ENCODE data around the gene RPL11. TPM values are rescaled to one million over a fixed set of nuclear protein-coding genes. Genes with fewer than 3 reads are reported as not detected.
"Not testable (repeated sequence)": the region's sequence is repeated elsewhere in the genome, so short reads cannot be mapped to it uniquely, and the experiment has no call there.

Gene RPL11
- total and polyA plus RNA-seq, 4 donors, result 270 to 816 (median 501) TPM

- TF ChIP-seq ZBTB33 (IDR thresholded peaks at IDR 0.05) (no peak), MAX (IDR thresholded peaks at IDR 0.05) (no peak), RXRA (IDR thresholded peaks at IDR 0.05) (peak; percentile 91 to 94), HNF4G (IDR thresholded peaks at IDR 0.05) (no peak)
Measured at GRCh38 chr1:23673086-23673813, 18.4 kb upstream of the RPL11 start (continued).

GRCh38 chr1:23679815-23680214 lies 11.8 kb upstream of the RPL11 start:
- Histone ChIP-seq H3K4me1 (ENCODE audit: control insufficient read depth in 4 of 4, insufficient read depth in 4 of 4, low read length in 3 of 4) (no peaks in the 10 kb centered on the region), H3K9me3 (ENCODE audit: control insufficient read depth in 4 of 4, low read length in 3 of 4) (no peaks in the 10 kb centered on the region), H3K4me3 (ENCODE audit: low read depth in 1 of 3, low read length in 3 of 3) (no peak overlapping the region), H3K27ac (ENCODE audit: low read depth in 1 of 2, low read length in 2 of 2) (no peak overlapping the region), H3K36me3 (ENCODE audit: control insufficient read depth in 4 of 4, insufficient read depth in 3 of 4, low read depth in 1 of 4, low read length in 3 of 4) (no peaks in the 10 kb centered on the region), H3K9ac (ENCODE audit: low read depth in 1 of 2, low read length in 2 of 2) (no peak overlapping the region), H3K27me3 (ENCODE audit: control insufficient read depth in 4 of 4, insufficient read depth in 4 of 4, low read length in 3 of 4) (no peaks in the 10 kb centered on the region)
- WGBS, result 93% methylated on average over 4 of the region's 4 CpGs
- TF ChIP-seq CTCF (IDR thresholded peaks at IDR 0.05; ENCODE audit: low read depth, low read length, missing input control), result no peak
- no peak for TF ChIP-seq SP1 (IDR thresholded peaks at IDR 0.05)
- no peak for DNase-seq (ENCODE audit: low spot score)

GRCh38 chr1:23682946-23683345 lies 8.7 kb upstream of the RPL11 start:
- no peaks in the 10 kb centered on the region for H3K4me1 ChIP-seq (ENCODE audit: control insufficient read depth in 4 of 4, insufficient read depth in 4 of 4, low read length in 3 of 4)
- no peaks in the 10 kb centered on the region for H3K27me3 ChIP-seq (ENCODE audit: control insufficient read depth in 4 of 4, insufficient read depth in 4 of 4, low read length in 3 of 4)
- no peak overlapping the region for H3K4me3 ChIP-seq (ENCODE audit: low read depth in 1 of 3, low read length in 3 of 3)

GRCh38 chr1:23684415-23684814 lies 7.2 kb upstream of the RPL11 start:
- Histone ChIP-seq H3K27ac (ENCODE audit: low read depth in 1 of 2, low read length in 2 of 2) (no peak overlapping the region), H3K4me3 (ENCODE audit: low read depth in 1 of 3, low read length in 3 of 3) (no peak overlapping the region), H3K9ac (ENCODE audit: low read depth in 1 of 2, low read length in 2 of 2) (no peak overlapping the region), H3K9me3 (ENCODE audit: control insufficient read depth in 4 of 4, low read length in 3 of 4) (no peaks in the 10 kb centered on the region), H3K36me3 (ENCODE audit: control insufficient read depth in 4 of 4, insufficient read depth in 3 of 4, low read depth in 1 of 4, low read length in 3 of 4) (no peaks in the 10 kb centered on the region), H3K27me3 (ENCODE audit: control insufficient read depth in 4 of 4, insufficient read depth in 4 of 4, low read length in 3 of 4) (no peaks in the 10 kb centered on the region), H3K4me1 (ENCODE audit: control insufficient read depth in 4 of 4, insufficient read depth in 4 of 4, low read length in 3 of 4) (no peaks in the 10 kb centered on the region)
- WGBS, result 72% methylated on average over 2 of the region's 2 CpGs
- no peak for DNase-seq (ENCODE audit: low spot score)
- TF ChIP-seq HNF4G (IDR thresholded peaks at IDR 0.05), result no peak
- no peak for TF ChIP-seq ATF3 (IDR thresholded peaks at IDR 0.05)

More at GRCh38 chr1:23682946-23683345, 8.7 kb upstream of the RPL11 start:
- H3K9ac ChIP-seq (ENCODE audit: low read depth in 1 of 2, low read length in 2 of 2), result no peak overlapping the region
- H3K36me3 ChIP-seq (ENCODE audit: control insufficient read depth in 4 of 4, insufficient read depth in 3 of 4, low read depth in 1 of 4, low read length in 3 of 4), result no peaks in the 10 kb centered on the region
- TF ChIP-seq YY1 (IDR thresholded peaks at IDR 0.05), result no peak
- no peak overlapping the region for H3K27ac ChIP-seq (ENCODE audit: low read depth in 1 of 2, low read length in 2 of 2)
- no peak for DNase-seq (ENCODE audit: low spot score)
- no peaks in the 10 kb centered on the region for H3K9me3 ChIP-seq (ENCODE audit: control insufficient read depth in 4 of 4, low read length in 3 of 4)

GRCh38 chr1:23685197-23685596 lies 6.4 kb upstream of the RPL11 start:
- H3K4me3 ChIP-seq (ENCODE audit: low read depth in 1 of 3, low read length in 3 of 3); H3K9me3 ChIP-seq (ENCODE audit: control insufficient read depth in 4 of 4, low read length in 3 of 4); DNase-seq (ENCODE audit: low spot score); H3K4me1 ChIP-seq (ENCODE audit: control insufficient read depth in 4 of 4, insufficient read depth in 4 of 4, low read length in 3 of 4); H3K27ac ChIP-seq (ENCODE audit: low read depth in 1 of 2, low read length in 2 of 2); H3K9ac ChIP-seq (ENCODE audit: low read depth in 1 of 2, low read length in 2 of 2); H3K36me3 ChIP-seq (ENCODE audit: control insufficient read depth in 4 of 4, insufficient read depth in 3 of 4, low read depth in 1 of 4, low read length in 3 of 4); H3K27me3 ChIP-seq (ENCODE audit: control insufficient read depth in 4 of 4, insufficient read depth in 4 of 4, low read length in 3 of 4): not testable (repeated sequence)
- 78% methylated on average over 7 of the region's 7 CpGs for WGBS

GRCh38 chr1:23687680-23688079 lies 3.9 kb upstream of the RPL11 start:
- not testable (repeated sequence) for H3K9ac ChIP-seq (ENCODE audit: low read depth in 1 of 2, low read length in 2 of 2); DNase-seq (ENCODE audit: low spot score); H3K9me3 ChIP-seq (ENCODE audit: control insufficient read depth in 4 of 4, low read length in 3 of 4); H3K27me3 ChIP-seq (ENCODE audit: control insufficient read depth in 4 of 4, insufficient read depth in 4 of 4, low read length in 3 of 4); H3K4me3 ChIP-seq (ENCODE audit: low read depth in 1 of 3, low read length in 3 of 3); H3K36me3 ChIP-seq (ENCODE audit: control insufficient read depth in 4 of 4, insufficient read depth in 3 of 4, low read depth in 1 of 4, low read length in 3 of 4); H3K27ac ChIP-seq (ENCODE audit: low read depth in 1 of 2, low read length in 2 of 2); H3K4me1 ChIP-seq (ENCODE audit: control insufficient read depth in 4 of 4, insufficient read depth in 4 of 4, low read length in 3 of 4)
- WGBS, result 83% methylated on average over 3 of the region's 3 CpGs

- not testable (repeated sequence) for H3K9me3 ChIP-seq (ENCODE audit: control insufficient read depth in 4 of 4, low read length in 3 of 4); H3K27ac ChIP-seq (ENCODE audit: low read depth in 1 of 2, low read length in 2 of 2); H3K4me3 ChIP-seq (ENCODE audit: low read depth in 1 of 3, low read length in 3 of 3); H3K9ac ChIP-seq (ENCODE audit: low read depth in 1 of 2, low read length in 2 of 2); H3K36me3 ChIP-seq (ENCODE audit: control insufficient read depth in 4 of 4, insufficient read depth in 3 of 4, low read depth in 1 of 4, low read length in 3 of 4); DNase-seq (ENCODE audit: low spot score); H3K27me3 ChIP-seq (ENCODE audit: control insufficient read depth in 4 of 4, insufficient read depth in 4 of 4, low read length in 3 of 4)
- peaks cover 2 to 12% (median 11%) of the 10 kb centered on the region in 4 donors for H3K4me1 ChIP-seq (ENCODE audit: control insufficient read depth in 4 of 4, insufficient read depth in 4 of 4, low read length in 3 of 4)
- WGBS, result 95% methylated on average over 33 of the region's 33 CpGs
Measured at GRCh38 chr1:23688281-23688680, 3.3 kb upstream of the RPL11 start.
